Activated T-helper 9 cell treated with anti-CD3 and anti-CD28 coated beads, Interleukin-2, amount 50 U/mL, for 16 hours (primary cell): ENCODE measurements around the gene ENPP7.

Experiments used
- DNase-seq: peaks from one replicate; pipeline ENCODE4 v3.0.0-alpha.2; 2020; ENCODE audit warnings: low read depth

ENPP7 gene

DNA sequence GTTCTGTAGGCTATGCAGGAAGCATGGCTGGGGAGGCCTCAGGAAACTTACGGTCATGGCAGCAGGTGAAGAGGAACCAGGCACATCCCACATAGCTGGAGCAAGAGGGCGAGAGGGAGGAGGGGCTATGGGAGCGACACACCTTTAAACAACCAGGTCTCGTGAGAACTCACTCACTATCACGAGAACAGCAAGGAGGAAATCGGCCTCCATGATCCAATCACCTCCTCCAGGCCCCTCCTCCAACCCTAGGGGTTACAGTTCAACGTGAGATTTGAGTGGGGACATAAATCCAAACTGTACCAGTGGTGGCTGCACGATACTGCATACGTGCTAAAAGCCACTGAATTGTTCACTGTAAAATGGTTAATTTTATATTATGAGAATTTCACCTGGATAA, 26.1 kb upstream of the ENPP7 start:
- no peak for DNase-seq

DNA sequence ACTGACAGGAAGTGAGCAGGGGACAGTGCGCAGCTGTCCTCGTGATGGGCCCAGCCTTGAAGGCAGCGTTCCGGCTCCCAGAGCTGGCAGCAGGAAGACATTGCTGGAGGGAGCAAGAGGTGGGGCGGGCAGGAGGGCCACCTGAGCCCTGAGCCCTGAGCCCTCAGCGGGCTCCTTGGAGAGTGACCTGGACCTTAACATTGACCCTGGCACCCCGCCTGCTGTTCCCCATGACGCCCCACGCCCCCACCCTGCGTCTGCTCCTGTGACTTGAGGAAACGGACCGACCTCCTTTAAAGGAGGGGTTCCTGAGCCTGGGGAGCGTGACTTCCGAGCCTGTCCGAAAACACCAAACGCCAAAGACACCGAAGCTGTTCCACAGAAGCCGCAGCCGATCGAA, 25.1 kb upstream of the ENPP7 start:
- no peak for DNase-seq

DNA sequence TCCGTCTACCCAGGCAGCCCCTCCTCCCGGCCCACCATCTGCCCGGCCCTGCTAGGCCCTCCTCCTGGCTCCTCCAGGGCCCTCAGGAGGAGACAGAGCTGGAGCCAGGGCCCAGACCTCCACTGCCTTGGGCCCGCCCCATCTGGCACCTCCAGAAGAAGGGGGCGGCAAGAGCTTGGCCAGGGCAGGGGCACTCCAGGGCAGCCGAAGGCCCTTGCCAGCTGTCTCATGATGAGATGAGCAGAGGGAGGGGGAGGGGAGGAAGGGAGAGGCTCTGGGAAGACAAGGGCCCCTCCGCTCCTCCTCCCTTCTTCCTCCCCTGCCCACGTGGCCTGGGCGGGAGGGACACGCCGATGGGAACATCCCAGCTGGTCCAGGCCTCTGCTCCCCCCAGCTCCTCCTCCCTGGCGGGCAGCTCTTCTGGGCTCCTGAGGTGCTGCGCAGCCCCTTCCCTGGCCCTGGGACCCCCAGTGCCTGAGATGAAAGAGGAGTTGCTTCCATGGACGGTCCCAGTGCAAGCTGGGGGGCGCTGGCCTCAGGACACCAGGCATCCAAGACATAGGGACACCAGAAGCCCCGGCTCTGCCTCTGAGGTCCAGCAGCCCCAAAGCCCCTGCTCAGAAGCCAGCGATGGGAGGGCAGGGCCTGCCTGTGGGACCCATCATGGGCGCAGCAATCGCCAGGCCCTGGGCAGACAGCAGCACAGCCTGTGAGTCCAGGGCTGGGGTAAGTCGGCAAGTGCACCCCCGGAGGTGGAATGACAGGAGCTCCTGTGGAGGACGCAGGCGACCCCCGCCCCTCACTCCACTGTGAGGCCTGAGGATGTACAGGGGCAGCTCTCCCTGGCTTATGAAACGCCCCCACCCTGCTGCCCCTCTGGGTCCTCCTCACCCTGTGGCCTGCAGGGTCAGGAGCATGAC, 23.6 kb upstream of the ENPP7 start:
- DNase-seq = no peak

DNA sequence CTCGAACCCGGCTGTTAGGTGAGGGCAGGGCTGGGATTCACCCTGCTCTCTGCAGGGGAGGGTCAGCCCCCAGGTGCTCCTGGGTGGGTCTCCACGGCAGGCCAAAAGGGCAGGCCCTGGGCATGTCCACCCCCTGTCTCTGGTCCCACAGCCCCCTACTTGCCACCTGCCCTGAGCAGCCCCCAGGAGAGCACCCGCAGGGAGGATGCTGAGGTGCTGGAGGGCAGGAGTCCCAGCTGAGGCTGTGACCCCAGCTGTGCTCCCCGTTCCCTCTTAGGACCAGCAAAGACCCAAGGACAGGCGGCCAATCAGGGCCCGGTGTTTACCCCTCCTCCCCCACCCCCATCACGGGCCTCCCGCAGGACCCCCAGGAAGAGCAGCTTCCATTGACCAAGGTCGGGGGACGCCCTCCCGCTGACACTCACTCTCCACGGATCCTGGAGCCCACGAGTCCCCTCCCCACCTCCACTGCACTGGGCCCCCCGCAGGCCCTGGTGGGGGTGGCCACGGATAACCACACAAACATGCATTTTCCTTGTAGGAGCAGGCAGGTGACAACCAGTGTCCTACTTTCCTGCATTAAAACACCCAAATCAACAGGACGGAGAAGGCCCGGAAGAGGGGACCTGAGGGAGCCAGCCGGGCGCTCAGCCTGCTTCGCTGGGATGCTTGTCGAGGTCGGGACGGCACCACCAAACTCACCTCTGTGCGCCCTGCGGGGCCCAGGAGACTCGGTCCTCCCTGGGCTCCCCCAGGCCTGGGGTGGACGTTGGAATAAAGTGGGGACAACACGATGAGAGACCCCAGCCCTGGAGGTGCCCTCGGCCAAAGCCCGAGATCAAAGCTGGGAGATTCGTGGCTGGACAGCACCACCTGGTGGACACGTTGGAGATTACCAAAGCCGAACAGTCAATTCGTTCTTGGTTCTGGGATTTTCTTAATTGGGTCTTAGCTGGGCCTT, 22.5 kb upstream of the ENPP7 start:
- DNase-seq = peak; percentile 37

DNA sequence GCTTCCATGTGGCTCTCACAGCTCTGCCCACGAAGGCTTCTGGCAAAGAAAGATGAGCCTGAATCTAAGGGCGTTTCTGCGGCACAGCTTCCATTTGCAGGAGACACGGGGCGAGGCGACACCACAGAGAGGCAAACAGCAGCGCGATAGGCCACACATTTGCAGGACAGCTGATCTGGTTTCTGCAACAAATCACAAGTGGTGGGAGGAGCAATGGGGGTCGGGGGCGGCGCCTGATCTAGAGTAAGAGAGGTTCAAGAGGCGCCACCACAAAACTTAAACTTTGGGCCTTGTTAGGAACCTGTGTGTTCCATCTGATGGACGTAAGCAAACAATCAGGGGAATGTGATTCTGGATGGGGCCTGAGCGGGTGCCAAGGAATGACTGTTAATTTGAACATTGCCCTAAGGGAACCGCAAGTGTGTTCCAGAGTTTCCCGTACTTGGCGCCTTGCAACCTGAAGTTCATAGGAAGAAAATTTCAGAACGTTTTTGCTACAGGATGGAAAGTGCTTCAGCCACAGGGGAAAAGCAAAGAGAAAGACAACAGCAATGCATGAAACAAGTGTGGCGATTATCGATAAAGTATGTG, 18.9 kb upstream of the ENPP7 start:
- DNase-seq = no peak

DNA sequence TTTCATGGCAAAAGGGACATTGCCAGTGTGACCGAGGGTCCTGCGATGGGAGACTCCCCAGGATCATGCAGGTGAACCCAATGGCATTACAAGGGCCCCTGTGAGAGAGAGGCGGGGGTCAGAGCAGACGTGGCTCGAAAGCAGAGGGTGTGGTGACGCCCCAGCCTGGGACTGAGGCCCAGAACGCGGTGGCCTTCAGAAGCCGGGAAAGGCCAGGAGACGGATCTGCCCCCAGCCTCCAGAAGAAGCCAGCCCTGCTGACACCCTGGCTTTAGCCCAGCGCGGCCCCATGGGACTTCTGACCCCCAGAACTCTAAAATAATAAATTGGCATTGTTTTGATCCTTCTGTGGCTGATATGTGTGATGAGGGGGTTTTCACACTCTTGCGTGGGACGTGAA, 17.4 kb upstream of the ENPP7 start:
- no peak for DNase-seq

DNA sequence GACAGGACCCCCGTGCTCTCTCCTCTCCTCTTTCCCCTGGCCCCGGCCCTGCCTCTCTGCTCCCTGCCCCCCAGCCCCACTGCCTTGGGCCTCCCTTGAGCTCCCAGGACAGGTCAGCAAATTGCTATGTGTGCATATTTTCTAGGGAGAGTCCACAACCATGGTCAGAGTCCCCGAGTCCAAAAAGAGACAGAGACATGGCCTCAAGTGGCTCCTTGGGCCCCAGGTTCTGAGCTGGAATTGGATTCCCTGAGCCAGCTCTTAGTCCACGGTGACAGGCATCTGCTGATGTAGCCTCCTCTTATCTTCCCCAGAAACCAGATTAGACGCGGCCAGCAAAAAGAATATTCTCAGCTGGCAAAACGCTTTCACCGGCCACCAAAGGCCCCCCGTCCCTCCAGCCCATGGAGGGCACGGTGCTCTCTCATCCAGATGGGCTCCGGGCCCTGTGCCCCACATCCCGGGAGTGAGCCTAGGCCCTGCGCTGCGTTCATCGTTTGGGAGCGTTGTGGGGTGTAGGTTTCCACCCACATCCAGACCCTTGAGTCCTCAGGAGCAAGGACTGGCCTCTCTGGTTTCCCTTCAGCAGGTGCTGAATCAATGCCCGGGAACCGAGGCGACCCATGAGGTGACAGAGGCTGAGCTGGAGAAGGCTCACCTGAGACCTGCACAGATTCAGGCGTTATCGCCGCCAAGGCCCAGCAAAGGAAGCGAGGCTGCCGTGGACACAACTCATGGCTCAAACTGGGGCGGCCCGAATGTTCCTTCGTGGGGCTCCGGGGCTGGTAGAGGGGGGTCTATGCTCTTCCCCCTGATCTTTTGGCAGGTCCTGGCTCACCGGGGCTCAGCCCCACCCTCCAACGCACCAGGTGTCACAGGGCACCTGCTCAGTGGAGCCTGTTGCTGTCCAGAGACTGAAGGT, 16.3 kb upstream of the ENPP7 start:
- no peak for DNase-seq

DNA sequence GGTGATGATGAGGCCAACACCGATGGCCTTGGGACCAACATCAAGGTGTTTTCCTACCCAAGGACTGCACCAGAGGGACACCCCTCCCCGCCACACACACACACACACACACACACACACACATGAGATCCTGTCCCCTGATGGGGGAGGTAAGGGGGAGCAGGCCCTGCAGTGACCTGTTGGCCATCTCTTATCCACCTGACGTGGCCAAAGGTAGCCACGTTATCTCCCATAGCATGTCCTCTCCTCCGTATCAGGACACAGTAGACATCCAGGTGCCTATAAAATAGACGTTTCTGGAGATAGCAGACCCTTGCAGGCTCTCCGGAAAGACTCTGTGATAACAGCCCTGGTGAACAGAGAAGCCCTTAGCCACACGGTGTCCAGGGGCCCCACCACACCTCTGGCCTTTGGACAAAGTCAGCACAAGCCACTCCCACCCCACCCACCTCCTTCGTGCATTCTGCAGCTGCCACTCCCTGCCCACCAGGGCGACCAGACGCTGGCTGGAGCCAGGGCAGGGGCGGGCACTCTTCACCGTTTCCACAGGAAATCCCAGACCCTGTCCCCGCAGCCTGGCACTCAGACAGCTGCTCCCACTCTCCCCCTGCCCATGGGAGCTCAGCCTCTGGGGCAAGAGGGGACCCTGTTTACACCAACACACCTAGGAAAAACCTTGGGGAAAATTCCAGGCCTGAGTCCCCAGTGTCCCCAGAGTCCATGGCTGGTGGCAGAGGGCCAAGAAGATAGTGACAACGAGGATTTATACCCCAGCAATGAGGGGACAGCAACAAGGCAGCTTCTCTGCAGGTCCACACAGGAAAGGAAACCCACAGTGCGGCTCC, 15.4 kb upstream of the ENPP7 start:
- DNase-seq = no peak

DNA sequence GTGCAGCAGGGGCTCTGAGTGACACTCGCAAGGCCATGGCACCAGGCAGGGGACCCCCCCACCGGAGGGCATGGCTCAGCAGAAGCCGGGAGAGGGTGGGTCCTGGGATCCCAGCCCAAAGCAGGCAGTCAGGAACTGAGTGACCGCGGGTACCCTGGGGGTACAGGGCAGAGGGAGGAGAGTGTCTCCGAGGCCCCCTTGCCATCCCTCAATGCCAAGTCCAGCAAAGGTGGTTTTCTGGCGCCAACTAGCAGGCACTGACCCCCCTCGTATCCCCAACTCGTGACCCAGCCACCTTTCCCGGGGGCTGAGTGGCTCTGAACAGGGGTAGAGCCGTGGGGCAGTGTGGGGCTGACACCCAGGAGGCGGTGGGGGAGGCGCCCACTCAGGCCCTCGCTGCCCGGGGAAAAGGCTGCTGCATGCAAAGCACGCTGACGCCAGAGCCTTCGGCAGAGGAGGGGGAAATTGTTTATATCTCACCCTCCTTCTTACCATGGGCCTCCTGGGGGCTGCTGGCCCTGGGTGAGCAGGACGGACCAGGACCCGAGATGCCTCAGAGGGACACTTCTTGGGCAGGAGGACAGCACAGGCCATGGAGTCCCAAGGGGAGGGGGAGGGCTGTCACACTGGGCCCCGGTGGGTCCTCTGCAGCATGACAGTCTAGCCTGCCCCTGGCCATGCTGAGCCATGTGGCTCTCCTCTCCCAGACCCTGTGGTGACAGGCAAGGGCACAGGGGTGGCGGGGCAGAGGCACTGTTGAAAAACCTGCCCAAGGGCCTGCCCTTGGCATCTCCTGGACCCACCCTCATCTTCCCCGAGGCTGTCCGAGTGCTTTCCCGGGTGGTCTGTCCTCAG, 14.6 kb upstream of the ENPP7 start:
- no peak for DNase-seq

DNA sequence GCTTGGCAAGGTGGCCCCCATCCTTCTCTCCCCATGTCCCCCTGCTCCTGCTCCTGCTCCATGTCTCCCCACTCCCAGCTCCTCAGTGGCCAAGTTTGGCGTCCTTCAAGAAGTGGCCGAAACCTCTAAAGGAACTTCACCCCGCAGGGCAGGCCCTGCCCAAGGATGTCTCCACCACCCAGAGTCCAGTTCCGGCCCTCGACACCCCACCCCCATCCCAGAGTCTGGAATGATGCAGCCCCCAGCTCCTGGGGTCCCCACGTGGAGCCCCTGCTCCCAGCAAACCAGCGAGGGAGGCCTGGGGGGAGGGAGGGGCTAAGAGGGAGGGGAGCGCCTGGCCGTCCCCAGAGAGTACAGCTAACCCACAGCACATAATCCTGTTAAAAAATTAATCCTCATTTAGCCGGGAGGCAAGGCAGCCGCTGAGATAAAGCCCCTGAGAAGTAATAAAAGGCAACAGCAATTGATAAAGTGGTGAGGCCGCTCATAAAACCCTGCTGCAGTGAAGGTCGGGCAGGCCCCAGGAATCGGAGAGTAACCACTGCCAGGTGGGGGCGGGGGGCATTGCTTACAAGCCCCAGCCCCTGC, 9.9 kb upstream of the ENPP7 start:
- no peak for DNase-seq

DNA sequence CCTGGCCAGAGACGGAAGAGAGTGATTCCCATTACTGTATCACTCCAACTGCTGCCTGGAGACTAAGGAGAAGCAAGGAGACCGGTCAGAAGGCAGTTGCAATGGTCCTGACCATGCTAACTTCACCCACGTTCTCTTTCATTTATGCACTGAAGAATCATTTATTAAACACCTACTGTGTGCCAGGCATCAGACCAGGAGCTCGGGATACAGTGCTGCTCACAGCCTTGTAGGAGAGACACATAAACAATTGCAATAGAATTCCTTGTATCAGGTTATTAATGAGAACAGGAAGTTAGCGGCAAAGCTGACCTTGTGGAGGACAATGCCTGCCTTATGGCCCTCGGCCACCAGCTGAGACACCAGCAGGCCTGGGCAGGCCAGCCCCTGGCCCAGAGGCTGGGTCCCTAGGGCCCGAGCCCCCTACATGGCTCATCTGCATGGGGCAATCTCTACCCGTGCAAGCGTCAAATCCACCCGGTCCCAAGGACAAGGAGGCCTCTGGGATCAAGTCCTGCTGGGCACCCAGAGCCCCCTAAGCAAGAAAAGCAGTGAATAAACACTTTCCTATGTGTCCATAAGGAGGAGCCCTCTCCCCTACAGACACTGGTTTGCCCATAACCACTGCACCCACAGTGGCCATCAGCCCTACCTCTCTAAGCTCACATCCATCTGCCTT, 8.6 kb upstream of the ENPP7 start:
- DNase-seq = no peak

DNA sequence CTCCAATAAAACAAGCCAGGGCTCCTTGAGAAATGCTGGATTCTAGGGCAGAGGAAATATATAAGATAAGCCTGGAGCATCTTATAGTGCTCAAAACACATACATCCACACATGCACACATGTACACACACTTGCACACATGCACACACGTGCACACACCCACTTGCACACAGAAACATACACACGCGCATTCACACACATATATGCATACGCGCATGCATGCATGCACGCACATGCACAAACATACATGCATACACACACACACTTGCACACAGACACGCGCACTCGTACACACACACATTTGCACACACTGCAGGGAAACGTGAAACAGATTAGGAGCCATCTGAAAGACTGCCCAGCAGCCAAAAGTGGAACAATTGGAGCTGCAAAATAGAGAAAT, 8.0 kb upstream of the ENPP7 start:
- no peak for DNase-seq

DNA sequence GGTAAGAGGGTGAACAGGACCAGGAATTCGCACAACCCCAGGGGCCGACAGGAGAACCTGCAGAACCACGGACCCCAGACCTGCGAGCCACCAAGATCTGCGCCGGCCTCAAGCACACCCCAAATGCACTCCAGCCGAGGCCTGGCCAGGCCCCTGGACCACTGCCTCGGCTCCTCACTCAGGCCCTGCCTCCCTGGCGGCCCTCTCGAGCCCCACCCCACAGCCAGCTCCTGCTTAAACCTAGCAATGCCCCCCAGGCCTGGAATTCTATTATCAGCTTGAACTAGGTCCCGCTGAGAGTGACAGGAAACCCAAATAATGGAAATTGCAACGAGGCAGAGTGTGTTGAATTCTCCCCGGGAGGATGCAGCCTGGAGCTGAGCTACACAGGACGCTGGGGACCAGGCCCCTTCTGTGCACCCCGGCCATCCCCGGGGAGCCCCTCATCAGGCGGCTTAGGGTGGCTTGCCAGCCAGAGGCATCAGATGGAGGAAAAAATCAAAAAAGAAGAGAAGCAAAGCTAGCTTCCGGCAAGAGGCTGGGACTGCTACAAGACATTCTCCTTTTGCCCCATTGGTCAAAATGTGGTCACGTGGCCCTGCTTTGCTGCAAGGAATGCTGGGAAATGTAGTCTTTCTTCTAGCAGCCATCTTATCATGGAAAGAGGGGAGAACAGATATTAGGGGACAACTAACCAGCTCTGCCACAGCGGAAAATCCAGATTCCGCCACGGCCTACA, 2.4 kb upstream of the ENPP7 start:
- DNase-seq = peak; percentile 65

DNA sequence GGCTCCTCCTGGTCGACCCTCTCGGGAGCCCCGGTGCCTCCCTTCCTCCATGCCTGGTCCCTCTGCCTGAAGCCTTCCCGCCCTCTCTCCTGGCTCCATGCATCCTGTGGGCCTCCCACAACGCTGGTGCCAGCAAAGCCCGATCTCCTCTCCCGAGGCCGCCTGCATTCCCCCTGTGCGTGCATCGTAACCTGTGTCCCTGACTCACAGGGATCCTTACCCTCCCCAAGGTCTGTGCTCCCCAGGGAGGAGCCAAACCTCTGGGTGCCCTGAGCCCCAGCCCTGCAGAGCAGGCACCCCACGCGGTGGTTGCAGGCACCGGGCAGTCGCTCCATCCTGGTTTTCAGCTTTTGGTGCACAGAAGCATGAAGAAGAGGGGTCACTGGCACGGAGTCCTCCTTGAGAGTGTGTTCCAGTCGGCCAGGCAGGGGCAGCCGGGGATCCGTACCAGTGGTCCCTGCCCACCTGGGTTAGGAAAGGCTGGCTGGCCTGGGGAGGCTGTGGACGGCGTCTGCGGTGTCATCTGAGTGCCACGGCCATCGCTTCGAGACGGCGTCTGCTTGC, 1.8 kb upstream of the ENPP7 start:
- no peak for DNase-seq

DNA sequence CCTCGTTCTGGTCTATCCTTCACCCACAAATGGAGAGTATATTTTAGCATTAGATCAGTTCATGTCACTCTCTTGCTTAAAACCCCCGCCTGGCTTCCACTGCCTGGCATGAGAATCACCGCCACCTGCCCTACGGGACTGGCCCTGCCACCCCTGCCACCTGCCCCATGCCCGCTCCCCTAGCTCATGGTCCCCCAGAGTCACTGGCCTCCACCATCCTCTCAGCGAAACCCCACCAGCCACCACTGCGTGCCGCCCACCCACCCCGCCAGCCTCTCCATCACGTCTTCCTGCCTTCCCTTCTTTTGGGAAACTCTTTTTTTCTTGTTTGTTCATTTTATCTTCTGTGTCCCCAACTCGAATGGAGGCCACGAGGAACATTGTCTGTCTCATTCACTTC, 982 bp upstream of the ENPP7 start:
- DNase-seq = no peak

DNA sequence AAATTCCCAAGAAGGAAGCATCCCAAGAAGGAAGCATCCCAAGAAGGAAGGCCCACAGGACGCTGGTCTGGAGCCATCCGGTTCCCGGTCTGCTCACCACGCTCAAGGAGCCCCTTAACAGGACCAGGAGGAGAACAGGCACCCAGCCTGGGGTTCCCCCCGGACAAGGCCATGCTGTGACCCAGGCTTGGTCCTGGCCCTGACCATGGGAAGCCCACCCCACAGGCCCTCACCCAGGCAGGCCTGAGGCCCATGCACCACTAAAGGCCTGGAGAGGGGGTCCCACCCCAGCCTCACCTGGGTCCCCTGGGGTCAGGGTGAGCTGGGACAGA, 340 bp upstream of the ENPP7 start:
- DNase-seq = no peak

DNA sequence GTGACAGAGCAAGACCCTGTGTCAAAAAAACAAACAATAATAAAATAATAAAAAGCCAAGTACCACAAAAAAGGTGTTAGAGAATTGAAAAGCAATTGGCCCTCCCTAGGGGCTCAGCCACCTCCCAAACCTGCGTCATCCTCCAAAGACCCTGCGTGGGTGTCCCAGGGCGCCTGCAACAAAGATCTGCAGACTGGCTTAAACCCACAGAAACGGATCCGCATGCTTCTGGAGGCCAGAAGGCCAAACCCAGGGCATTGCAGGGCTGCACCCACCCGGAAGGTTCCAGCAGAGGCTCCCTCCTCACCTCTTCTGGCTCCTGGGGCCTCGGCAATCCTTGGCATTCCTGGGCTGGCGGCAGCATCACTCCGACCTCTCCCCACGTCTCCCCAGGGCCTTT, 1.5 kb downstream of the ENPP7 start:
- no peak for DNase-seq
